ENCODE results near the gene MAML2.

Gene MAML2

GRCh38 chr11:96284917-96285316, 58.1 kb downstream of the MAML2 start:
- Histone ChIP-seq H3K4me1 (ENCODE audit: control insufficient read depth in 2 of 2, insufficient read depth in 2 of 2, low read length in 2 of 2) (peaks cover 3 to 12% of the 10 kb centered on the region in 2 donors), H3K36me3 (ENCODE audit: control insufficient read depth in 2 of 2, insufficient read depth in 2 of 2, low read length in 2 of 2) (no peaks in the 10 kb centered on the region), H3K9ac (ENCODE audit: low read depth in 1 of 2, low read length in 2 of 2) (no peak overlapping the region), H3K4me3 (ENCODE audit: low read length in 2 of 2) (no peak overlapping the region), H3K27me3 (ENCODE audit: control insufficient read depth in 2 of 2, insufficient read depth in 2 of 2, low read length in 2 of 2) (no peaks in the 10 kb centered on the region), H3K27ac (ENCODE audit: low read depth in 2 of 2, low read length in 2 of 2) (no peak overlapping the region), H3K9me3 (ENCODE audit: control insufficient read depth in 2 of 2, low read length in 2 of 2) (no peaks in the 10 kb centered on the region)

- Histone ChIP-seq H3K4me3 (ENCODE audit: low read length in 2 of 2) (no peak overlapping the region), H3K36me3 (ENCODE audit: control insufficient read depth in 2 of 2, insufficient read depth in 2 of 2, low read length in 2 of 2) (no peaks in the 10 kb centered on the region), H3K4me1 (ENCODE audit: control insufficient read depth in 2 of 2, insufficient read depth in 2 of 2, low read length in 2 of 2) (peaks cover 4 to 17% of the 10 kb centered on the region in 2 donors), H3K9ac (ENCODE audit: low read depth in 1 of 2, low read length in 2 of 2) (no peak overlapping the region), H3K27me3 (ENCODE audit: control insufficient read depth in 2 of 2, insufficient read depth in 2 of 2, low read length in 2 of 2) (no peaks in the 10 kb centered on the region), H3K27ac (ENCODE audit: low read depth in 2 of 2, low read length in 2 of 2) (no peak overlapping the region), H3K9me3 (ENCODE audit: control insufficient read depth in 2 of 2, low read length in 2 of 2) (no peaks in the 10 kb centered on the region)
Observed at GRCh38 chr11:96284401-96284800, 58.6 kb downstream of the MAML2 start.

- H3K9me3 ChIP-seq (ENCODE audit: control insufficient read depth in 2 of 2, low read length in 2 of 2), result no peaks in the 10 kb centered on the region
- no peak overlapping the region for H3K4me3 ChIP-seq (ENCODE audit: low read length in 2 of 2)
- no peaks in the 10 kb centered on the region for H3K36me3 ChIP-seq (ENCODE audit: control insufficient read depth in 2 of 2, insufficient read depth in 2 of 2, low read length in 2 of 2)
- no peaks in the 10 kb centered on the region for H3K27me3 ChIP-seq (ENCODE audit: control insufficient read depth in 2 of 2, insufficient read depth in 2 of 2, low read length in 2 of 2)
- peaks cover 11 to 34% of the 10 kb centered on the region in 2 donors for H3K4me1 ChIP-seq (ENCODE audit: control insufficient read depth in 2 of 2, insufficient read depth in 2 of 2, low read length in 2 of 2)
- H3K27ac ChIP-seq (ENCODE audit: low read depth in 2 of 2, low read length in 2 of 2), result no peak overlapping the region
- no peak overlapping the region for H3K9ac ChIP-seq (ENCODE audit: low read depth in 1 of 2, low read length in 2 of 2)
Observed at GRCh38 chr11:96282625-96283220, 60.3 kb downstream of the MAML2 start.

GRCh38 chr11:96280444-96280843, 62.6 kb downstream of the MAML2 start:
- peak overlapping the region; percentile 19 to 48 for H3K27ac ChIP-seq (ENCODE audit: low read depth in 2 of 2, low read length in 2 of 2)
- H3K4me1 ChIP-seq (ENCODE audit: control insufficient read depth in 2 of 2, insufficient read depth in 2 of 2, low read length in 2 of 2), result peaks cover 13 to 46% of the 10 kb centered on the region in 2 donors
- H3K36me3 ChIP-seq (ENCODE audit: control insufficient read depth in 2 of 2, insufficient read depth in 2 of 2, low read length in 2 of 2), result no peaks in the 10 kb centered on the region
- H3K9ac ChIP-seq (ENCODE audit: low read depth in 1 of 2, low read length in 2 of 2), result no peak overlapping the region
- no peaks in the 10 kb centered on the region for H3K9me3 ChIP-seq (ENCODE audit: control insufficient read depth in 2 of 2, low read length in 2 of 2)
- H3K27me3 ChIP-seq (ENCODE audit: control insufficient read depth in 2 of 2, insufficient read depth in 2 of 2, low read length in 2 of 2), result no peaks in the 10 kb centered on the region
- H3K4me3 ChIP-seq (ENCODE audit: low read length in 2 of 2), result no peak overlapping the region

GRCh38 chr11:96279896-96280290, 63.1 kb downstream of the MAML2 start:
- no peaks in the 10 kb centered on the region for H3K27me3 ChIP-seq (ENCODE audit: control insufficient read depth in 2 of 2, insufficient read depth in 2 of 2, low read length in 2 of 2)
- peak overlapping the region in 1 of 2 donors; percentile 60 for H3K27ac ChIP-seq (ENCODE audit: low read depth in 2 of 2, low read length in 2 of 2)
- no peaks in the 10 kb centered on the region for H3K9me3 ChIP-seq (ENCODE audit: control insufficient read depth in 2 of 2, low read length in 2 of 2)
- H3K9ac ChIP-seq (ENCODE audit: low read depth in 1 of 2, low read length in 2 of 2), result no peak overlapping the region
- H3K4me1 ChIP-seq (ENCODE audit: control insufficient read depth in 2 of 2, insufficient read depth in 2 of 2, low read length in 2 of 2), result peaks cover 13 to 46% of the 10 kb centered on the region in 2 donors
- H3K36me3 ChIP-seq (ENCODE audit: control insufficient read depth in 2 of 2, insufficient read depth in 2 of 2, low read length in 2 of 2), result no peaks in the 10 kb centered on the region
- no peak overlapping the region for H3K4me3 ChIP-seq (ENCODE audit: low read length in 2 of 2)

GRCh38 chr11:96279018-96279895, 63.7 kb downstream of the MAML2 start:
- Histone ChIP-seq H3K27me3 (ENCODE audit: control insufficient read depth in 2 of 2, insufficient read depth in 2 of 2, low read length in 2 of 2) (no peaks in the 10 kb centered on the region), H3K4me3 (ENCODE audit: low read length in 2 of 2) (no peak overlapping the region), H3K36me3 (ENCODE audit: control insufficient read depth in 2 of 2, insufficient read depth in 2 of 2, low read length in 2 of 2) (no peaks in the 10 kb centered on the region), H3K27ac (ENCODE audit: low read depth in 2 of 2, low read length in 2 of 2) (peak overlapping the region; percentile 54 to 60), H3K4me1 (ENCODE audit: control insufficient read depth in 2 of 2, insufficient read depth in 2 of 2, low read length in 2 of 2) (peaks cover 13 to 46% of the 10 kb centered on the region in 2 donors), H3K9ac (ENCODE audit: low read depth in 1 of 2, low read length in 2 of 2) (no peak overlapping the region), H3K9me3 (ENCODE audit: control insufficient read depth in 2 of 2, low read length in 2 of 2) (no peaks in the 10 kb centered on the region)

- Histone ChIP-seq H3K27ac (ENCODE audit: low read depth in 2 of 2, low read length in 2 of 2) (peak overlapping the region; percentile 54 to 60), H3K36me3 (ENCODE audit: control insufficient read depth in 2 of 2, insufficient read depth in 2 of 2, low read length in 2 of 2) (no peaks in the 10 kb centered on the region), H3K9ac (ENCODE audit: low read depth in 1 of 2, low read length in 2 of 2) (no peak overlapping the region), H3K4me1 (ENCODE audit: control insufficient read depth in 2 of 2, insufficient read depth in 2 of 2, low read length in 2 of 2) (peaks cover 14 to 46% of the 10 kb centered on the region in 2 donors), H3K27me3 (ENCODE audit: control insufficient read depth in 2 of 2, insufficient read depth in 2 of 2, low read length in 2 of 2) (no peaks in the 10 kb centered on the region), H3K4me3 (ENCODE audit: low read length in 2 of 2) (no peak overlapping the region), H3K9me3 (ENCODE audit: control insufficient read depth in 2 of 2, low read length in 2 of 2) (no peaks in the 10 kb centered on the region)
Observed at GRCh38 chr11:96278039-96278897, 64.7 kb downstream of the MAML2 start.

- Histone ChIP-seq H3K4me3 (ENCODE audit: low read length in 2 of 2) (no peak overlapping the region), H3K27me3 (ENCODE audit: control insufficient read depth in 2 of 2, insufficient read depth in 2 of 2, low read length in 2 of 2) (no peaks in the 10 kb centered on the region), H3K36me3 (ENCODE audit: control insufficient read depth in 2 of 2, insufficient read depth in 2 of 2, low read length in 2 of 2) (no peaks in the 10 kb centered on the region), H3K27ac (ENCODE audit: low read depth in 2 of 2, low read length in 2 of 2) (no peak overlapping the region), H3K9ac (ENCODE audit: low read depth in 1 of 2, low read length in 2 of 2) (no peak overlapping the region), H3K9me3 (ENCODE audit: control insufficient read depth in 2 of 2, low read length in 2 of 2) (no peaks in the 10 kb centered on the region), H3K4me1 (ENCODE audit: control insufficient read depth in 2 of 2, insufficient read depth in 2 of 2, low read length in 2 of 2) (peaks cover 15 to 45% of the 10 kb centered on the region in 2 donors)
Observed at GRCh38 chr11:96277696-96278038, 65.3 kb downstream of the MAML2 start.

- Histone ChIP-seq H3K27me3 (ENCODE audit: control insufficient read depth in 2 of 2, insufficient read depth in 2 of 2, low read length in 2 of 2) (no peaks in the 10 kb centered on the region), H3K4me1 (ENCODE audit: control insufficient read depth in 2 of 2, insufficient read depth in 2 of 2, low read length in 2 of 2) (peaks cover 15 to 42% of the 10 kb centered on the region in 2 donors), H3K4me3 (ENCODE audit: low read length in 2 of 2) (no peak overlapping the region), H3K9ac (ENCODE audit: low read depth in 1 of 2, low read length in 2 of 2) (no peak overlapping the region), H3K27ac (ENCODE audit: low read depth in 2 of 2, low read length in 2 of 2) (peak overlapping the region in 1 of 2 donors; percentile 0), H3K36me3 (ENCODE audit: control insufficient read depth in 2 of 2, insufficient read depth in 2 of 2, low read length in 2 of 2) (peaks cover 0 to under 1% of the 10 kb centered on the region in 2 donors), H3K9me3 (ENCODE audit: control insufficient read depth in 2 of 2, low read length in 2 of 2) (no peaks in the 10 kb centered on the region)
Observed at GRCh38 chr11:96276836-96277235, 66.2 kb downstream of the MAML2 start.
